GM12865 (cell line): Measurements from ENCODE around the gene LRRC25.

Experiments used
- DNase-seq: peaks from one replicate; pipeline ENCODE4 v3.0.0; 2010; ENCODE audit warnings: low read depth
- H3K4me3 ChIP-seq: 2 replicates; pipeline ENCODE4 v1.5.1; 2011; ENCODE audit warnings: mild to moderate bottlenecking, low read depth, low read length, control low read depth
- CTCF ChIP-seq: IDR thresholded peaks from 2 replicates; pipeline ENCODE4 v1.5.1; 2011; ENCODE audit warnings: low read length, control low read depth, low read depth, inconsistent platforms; ENCODE audit not compliant: insufficient read depth; ENCODE audit errors: missing control alignments

Gene LRRC25

DNA sequence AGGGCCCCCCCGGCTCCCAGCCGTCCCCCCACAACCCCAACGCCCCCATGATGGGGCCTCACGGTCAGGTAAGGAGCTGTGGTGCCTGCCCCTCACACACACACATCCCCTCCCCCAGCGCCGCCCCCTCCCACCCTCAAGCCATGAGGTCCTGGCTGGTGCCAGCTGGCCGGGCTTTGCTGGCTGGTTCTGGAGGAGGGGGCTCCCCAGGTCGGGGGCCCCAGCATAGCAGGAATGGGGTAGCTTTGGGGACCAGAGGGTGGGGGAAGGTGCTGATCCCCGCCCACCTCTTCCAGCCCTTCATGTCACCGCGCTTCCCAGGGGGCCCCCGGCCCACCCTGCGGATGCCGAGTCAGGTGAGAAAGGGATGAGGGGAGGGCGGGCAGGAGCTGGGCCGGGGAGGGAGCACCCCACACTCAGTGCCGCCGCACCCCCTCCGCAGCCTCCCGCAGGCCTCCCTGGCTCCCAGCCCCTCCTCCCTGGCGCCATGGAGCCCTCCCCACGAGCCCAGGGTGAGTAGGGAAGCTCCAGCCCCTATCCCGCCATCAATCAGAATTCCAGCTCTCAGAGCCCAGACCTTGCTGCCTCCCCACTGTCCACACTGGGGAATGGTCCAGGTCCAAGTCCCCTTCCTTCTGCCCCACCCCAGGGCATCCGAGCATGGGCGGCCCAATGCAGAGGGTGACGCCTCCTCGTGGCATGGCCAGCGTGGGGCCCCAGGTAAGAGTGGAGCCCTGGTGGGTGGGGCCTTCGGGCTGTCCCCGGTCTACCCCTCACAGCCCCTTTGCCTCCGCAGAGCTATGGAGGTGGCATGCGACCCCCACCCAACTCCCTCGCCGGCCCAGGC lies 34.2 kb upstream of the LRRC25 start:
- DNase-seq = no peak
- H3K4me3 ChIP-seq = peak overlapping the region; percentile 88
- TF ChIP-seq CTCF = no peak

DNA sequence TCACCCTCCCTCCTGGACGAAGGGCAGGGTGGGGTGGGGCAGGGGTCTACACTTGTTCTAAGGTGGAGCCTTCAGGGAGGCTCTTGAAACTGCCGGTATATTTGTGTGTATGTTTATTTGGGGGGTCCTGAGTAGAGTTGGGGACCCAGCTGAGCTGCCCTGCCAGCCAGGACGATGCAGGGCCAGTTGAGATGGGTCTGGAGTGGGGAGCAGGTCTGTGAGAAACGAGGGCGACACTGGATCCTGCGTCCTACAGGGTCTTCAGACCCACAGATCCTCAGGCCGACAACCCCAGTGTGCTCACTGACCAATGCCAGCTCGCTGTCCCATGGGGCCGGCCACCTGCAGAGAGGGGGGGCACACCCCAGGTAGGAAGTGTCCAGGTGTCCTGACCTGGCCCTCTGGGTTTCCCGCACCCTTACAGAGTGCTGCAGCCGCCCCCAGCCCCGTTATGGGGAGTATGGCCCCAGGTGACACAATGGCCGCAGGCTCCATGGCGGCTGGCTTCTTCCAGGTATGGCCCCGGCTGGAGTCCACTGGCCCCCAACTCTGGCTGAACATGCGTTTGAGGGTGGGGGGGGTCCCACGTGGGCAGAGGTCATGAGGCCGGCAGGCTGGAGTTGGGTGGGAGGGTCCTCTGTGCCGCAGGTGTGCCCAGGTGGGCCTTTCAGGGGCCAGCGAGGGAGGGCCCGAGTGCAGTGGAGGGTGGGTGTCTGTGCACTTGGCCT lies 33.2 kb upstream of the LRRC25 start:
- no peak for DNase-seq
- no peak overlapping the region for H3K4me3 ChIP-seq
- no peak for TF ChIP-seq CTCF

GRCh38 chr19:18429717-18430416 lies 32.4 kb upstream of the LRRC25 start:
- TF ChIP-seq CTCF = no peak
- no peak for DNase-seq
- peak overlapping the region; percentile 38 for H3K4me3 ChIP-seq

GRCh38 chr19:18428787-18429674 lies 31.6 kb upstream of the LRRC25 start:
- DNase-seq = peak; percentile 89
- no peak for TF ChIP-seq CTCF
- H3K4me3 ChIP-seq = peak overlapping the region; percentile 38

DNA sequence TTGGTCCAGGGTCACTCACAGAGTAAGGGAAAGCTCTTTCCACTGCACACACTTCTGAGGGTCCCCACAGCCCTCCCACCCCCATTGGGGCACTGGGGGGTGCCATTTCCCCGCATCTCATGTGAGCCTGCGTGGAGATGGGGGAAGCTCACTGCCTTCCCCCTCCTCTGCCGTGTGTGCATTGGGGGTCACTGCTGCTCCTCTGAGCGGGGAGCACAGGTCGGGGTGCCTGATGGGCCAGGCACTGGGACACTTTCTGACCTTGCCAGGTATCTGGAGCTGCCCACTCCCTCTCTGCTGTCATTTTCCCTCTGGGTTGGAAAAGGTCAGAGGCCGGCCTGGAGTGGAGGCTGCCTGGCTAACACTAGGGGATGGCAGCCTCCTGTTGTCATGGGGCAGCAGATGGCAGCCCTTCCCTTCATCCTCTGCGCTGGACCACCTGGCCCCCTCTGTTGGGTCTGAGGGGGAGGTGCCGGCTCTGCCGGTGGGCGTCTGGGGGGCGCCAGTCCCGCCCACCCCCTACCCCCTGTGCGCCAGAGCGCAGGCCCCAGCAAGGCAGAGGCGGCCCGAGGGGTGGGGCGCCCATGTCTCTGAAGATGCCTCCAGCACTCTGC lies 30.9 kb upstream of the LRRC25 start:
- no peak overlapping the region for H3K4me3 ChIP-seq
- no peak for TF ChIP-seq CTCF
- DNase-seq = no peak

DNA sequence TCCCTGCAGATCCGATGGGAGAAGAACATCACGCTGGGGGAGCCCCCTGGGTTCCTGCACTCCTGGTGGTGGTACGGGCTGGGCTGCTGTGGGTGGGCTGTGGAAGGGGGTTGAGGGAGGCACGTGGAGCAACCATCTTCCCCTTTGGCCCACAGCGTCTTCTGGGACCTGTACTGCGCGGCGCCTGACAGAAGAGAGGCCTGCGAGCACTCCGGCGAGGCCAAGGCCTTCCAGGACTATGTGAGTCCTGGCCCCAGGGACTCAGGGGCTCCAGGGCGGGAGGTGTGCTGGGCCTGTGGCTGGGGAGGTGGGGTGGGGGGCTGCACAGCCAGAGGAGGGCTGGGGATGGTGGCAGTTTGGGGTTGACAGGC lies 30.3 kb upstream of the LRRC25 start:
- no peak for DNase-seq
- no peak for TF ChIP-seq CTCF
- H3K4me3 ChIP-seq = no peak overlapping the region
